WTC11 (cell line): ENCODE data around the gene ZNF736.
"Not testable (repeated sequence)": the region's sequence is repeated elsewhere in the genome, so short reads cannot be mapped to it uniquely, and the experiment has no call there.

Experiments
- CREB1 ChIP-seq: sonication (generic); formaldehyde crosslinking; IDR thresholded peaks from 2 replicates; pipeline ENCODE4 v1.8.0; 2023; ENCODE audit warnings: mild to moderate bottlenecking, missing genetic modification reagents
- CREM ChIP-seq: sonication (generic); formaldehyde crosslinking; IDR thresholded peaks from 2 replicates; pipeline ENCODE4 v1.8.1; 2022; ENCODE audit warnings: mild to moderate bottlenecking, missing genetic modification reagents, moderate library complexity
- FOXJ3 ChIP-seq: sonication (generic); formaldehyde crosslinking; IDR thresholded peaks from 2 replicates; pipeline ENCODE4 v1.9.0; 2021; ENCODE audit warnings: missing genetic modification reagents, mild to moderate bottlenecking, borderline replicate concordance
- PREB ChIP-seq: sonication (generic); formaldehyde crosslinking; IDR thresholded peaks from 2 replicates; pipeline ENCODE4 v1.8.1; 2022; ENCODE audit warnings: mild to moderate bottlenecking, missing genetic modification reagents, moderate library complexity, borderline replicate concordance
- SMAD3 ChIP-seq: sonication (generic); formaldehyde crosslinking; IDR thresholded peaks from 2 replicates; pipeline ENCODE4 v1.8.0; 2022; ENCODE audit warnings: missing genetic modification reagents, mild to moderate bottlenecking, borderline replicate concordance
- TF ChIP-seq, protein P1 (sequence below): fragments of 200-600 bp; IDR thresholded peaks from 2 replicates; pipeline ENCODE4 v1.8.0; 2022; ENCODE audit warnings: antibody characterized with exemption

GRCh38 chr7:64316031-64316742, 2.4 kb downstream of the ZNF736 start:
- TF ChIP-seq CREM, CREB1, PREB, FOXJ3, SMAD3 (CRISPR knock-in tag): not testable (repeated sequence)
- TF ChIP-seq, protein P1, sequence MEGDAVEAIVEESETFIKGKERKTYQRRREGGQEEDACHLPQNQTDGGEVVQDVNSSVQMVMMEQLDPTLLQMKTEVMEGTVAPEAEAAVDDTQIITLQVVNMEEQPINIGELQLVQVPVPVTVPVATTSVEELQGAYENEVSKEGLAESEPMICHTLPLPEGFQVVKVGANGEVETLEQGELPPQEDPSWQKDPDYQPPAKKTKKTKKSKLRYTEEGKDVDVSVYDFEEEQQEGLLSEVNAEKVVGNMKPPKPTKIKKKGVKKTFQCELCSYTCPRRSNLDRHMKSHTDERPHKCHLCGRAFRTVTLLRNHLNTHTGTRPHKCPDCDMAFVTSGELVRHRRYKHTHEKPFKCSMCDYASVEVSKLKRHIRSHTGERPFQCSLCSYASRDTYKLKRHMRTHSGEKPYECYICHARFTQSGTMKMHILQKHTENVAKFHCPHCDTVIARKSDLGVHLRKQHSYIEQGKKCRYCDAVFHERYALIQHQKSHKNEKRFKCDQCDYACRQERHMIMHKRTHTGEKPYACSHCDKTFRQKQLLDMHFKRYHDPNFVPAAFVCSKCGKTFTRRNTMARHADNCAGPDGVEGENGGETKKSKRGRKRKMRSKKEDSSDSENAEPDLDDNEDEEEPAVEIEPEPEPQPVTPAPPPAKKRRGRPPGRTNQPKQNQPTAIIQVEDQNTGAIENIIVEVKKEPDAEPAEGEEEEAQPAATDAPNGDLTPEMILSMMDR, result not testable (repeated sequence)
